ENCODE data around the gene SLC1A3.
"Not testable (repeated sequence)": the region's sequence is repeated elsewhere in the genome, so short reads cannot be mapped to it uniquely, and the experiment has no call there.

The SLC1A3 gene

GRCh38 chr5:36630201-36631145 lies 24.1 kb downstream of the SLC1A3 start:
- no peak for DNase-seq

GRCh38 chr5:36631154-36631553 lies 24.7 kb downstream of the SLC1A3 start:
- DNase-seq, result no peak

- DNase-seq, result no peak
These were observed 25.4 kb downstream of the SLC1A3 start for GRCh38 chr5:36631620-36632362.

- no peak for DNase-seq
These were observed 25.9 kb downstream of the SLC1A3 start for GRCh38 chr5:36632363-36632664.

- no peak for DNase-seq
These were observed 29.4 kb downstream of the SLC1A3 start for GRCh38 chr5:36635721-36636390.

GRCh38 chr5:36637101-36637500 lies 30.7 kb downstream of the SLC1A3 start:
- DNase-seq, result no peak

GRCh38 chr5:36637516-36637915 lies 31.1 kb downstream of the SLC1A3 start:
- DNase-seq, result no peak

GRCh38 chr5:36638056-36638455 lies 31.6 kb downstream of the SLC1A3 start:
- no peak for DNase-seq

GRCh38 chr5:36640949-36641348 lies 34.5 kb downstream of the SLC1A3 start:
- no peak for DNase-seq

GRCh38 chr5:36641431-36641830 lies 35.0 kb downstream of the SLC1A3 start:
- no peak for DNase-seq

GRCh38 chr5:36642089-36642488 lies 35.7 kb downstream of the SLC1A3 start:
- DNase-seq, result no peak

- no peak for DNase-seq
These were observed 36.8 kb downstream of the SLC1A3 start for GRCh38 chr5:36643162-36643561.

GRCh38 chr5:36643841-36644240 lies 37.4 kb downstream of the SLC1A3 start:
- not testable (repeated sequence) for DNase-seq

GRCh38 chr5:36644727-36645126 lies 38.3 kb downstream of the SLC1A3 start:
- no peak for DNase-seq

- DNase-seq, result no peak
These were observed 39.7 kb downstream of the SLC1A3 start for GRCh38 chr5:36646100-36646499.

- DNase-seq, result no peak
These were observed 40.2 kb downstream of the SLC1A3 start for GRCh38 chr5:36646507-36647023.

GRCh38 chr5:36647046-36647445 lies 40.6 kb downstream of the SLC1A3 start:
- no peak for DNase-seq

- DNase-seq, result no peak
These were observed 42.0 kb downstream of the SLC1A3 start for GRCh38 chr5:36648426-36648825.

GRCh38 chr5:36651761-36652685 lies 45.6 kb downstream of the SLC1A3 start:
- DNase-seq, result peak in 1 of 51 donors; percentile 22

- no peak for DNase-seq
These were observed 46.8 kb downstream of the SLC1A3 start for GRCh38 chr5:36653044-36653705.
